Thyroid gland (tissue), 4 donors: ENCODE data around the gene NEDD4L.

Source experiments
- POLR2A ChIP-seq, 2 donors: fragments of 450-650 bp; IDR thresholded peaks; one replicate each; pipeline ENCODE4 v1.6.1; 2017; ENCODE audit warnings: antibody characterized with exemption in 2 of 2, mild to moderate bottlenecking in 2 of 2, moderate library complexity in 1 of 2
- TF ChIP-seq, protein P1 (sequence below), 6 experiments: fragments of 200-600 bp in 3 of 6; fragments of 450-650 bp in 3 of 6; sonication (generic) in 3 of 6; IDR thresholded peaks; one replicate each; pipeline ENCODE4 v1.5.1; 2016 to 2019; ENCODE audit warnings: antibody characterized with exemption in 6 of 6, mild to moderate bottlenecking in 2 of 6, inconsistent platforms in 1 of 6, moderate library complexity in 1 of 6

DNA sequence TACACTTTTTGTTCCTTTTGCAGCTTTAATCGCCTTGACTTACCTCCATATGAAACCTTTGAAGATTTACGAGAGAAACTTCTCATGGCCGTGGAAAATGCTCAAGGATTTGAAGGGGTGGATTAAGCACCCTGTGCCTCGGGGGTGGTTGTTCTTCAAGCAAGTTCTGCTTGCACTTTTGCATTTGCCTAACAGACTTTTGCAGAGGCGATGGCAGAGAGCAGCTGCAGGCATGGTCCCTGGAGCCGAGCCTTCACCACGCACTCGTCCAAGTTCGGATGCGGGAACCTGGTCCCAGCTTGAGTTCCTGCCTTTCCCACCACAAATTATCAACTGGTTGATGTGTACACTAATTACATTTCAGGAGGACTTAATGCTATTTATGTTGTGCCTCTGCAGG lies 352.1 kb downstream of the NEDD4L start:
- no peak for TF ChIP-seq POLR2A (IDR thresholded peaks at IDR 0.05)
- TF ChIP-seq, protein P1, sequence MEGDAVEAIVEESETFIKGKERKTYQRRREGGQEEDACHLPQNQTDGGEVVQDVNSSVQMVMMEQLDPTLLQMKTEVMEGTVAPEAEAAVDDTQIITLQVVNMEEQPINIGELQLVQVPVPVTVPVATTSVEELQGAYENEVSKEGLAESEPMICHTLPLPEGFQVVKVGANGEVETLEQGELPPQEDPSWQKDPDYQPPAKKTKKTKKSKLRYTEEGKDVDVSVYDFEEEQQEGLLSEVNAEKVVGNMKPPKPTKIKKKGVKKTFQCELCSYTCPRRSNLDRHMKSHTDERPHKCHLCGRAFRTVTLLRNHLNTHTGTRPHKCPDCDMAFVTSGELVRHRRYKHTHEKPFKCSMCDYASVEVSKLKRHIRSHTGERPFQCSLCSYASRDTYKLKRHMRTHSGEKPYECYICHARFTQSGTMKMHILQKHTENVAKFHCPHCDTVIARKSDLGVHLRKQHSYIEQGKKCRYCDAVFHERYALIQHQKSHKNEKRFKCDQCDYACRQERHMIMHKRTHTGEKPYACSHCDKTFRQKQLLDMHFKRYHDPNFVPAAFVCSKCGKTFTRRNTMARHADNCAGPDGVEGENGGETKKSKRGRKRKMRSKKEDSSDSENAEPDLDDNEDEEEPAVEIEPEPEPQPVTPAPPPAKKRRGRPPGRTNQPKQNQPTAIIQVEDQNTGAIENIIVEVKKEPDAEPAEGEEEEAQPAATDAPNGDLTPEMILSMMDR (IDR thresholded peaks at IDR 0.05), result no peak
